ENCODE data around the gene SLC6A18.

SLC6A18 gene

GRCh38 chr5:1225081-1225480 is at the start of gene SLC6A18:
TSS of gene SLC6A18 (plus strand) at chr5:1225381. CDS start at chr5:1225478, 97 bp downstream.
- H3K4me1 ChIP-seq = no peaks in the 10 kb centered on the region
- no peak within 1 kb of the TSS for H3K27ac ChIP-seq
- H2AFZ ChIP-seq = no peak within 1 kb of the TSS
- no peak within 1 kb of the TSS for H3K4me2 ChIP-seq (ENCODE audit: low read length)
- H3K9ac ChIP-seq = no peak within 1 kb of the TSS
- no peaks in the 10 kb centered on the region for H3K79me2 ChIP-seq
- no peak for TF ChIP-seq CTCF (IDR thresholded peaks at IDR 0.05)
- H3K27me3 ChIP-seq (ENCODE audit: control insufficient read depth, insufficient read depth, low read length) = no peaks in the 10 kb centered on the region
- no peaks in the 10 kb centered on the region for H3K9me3 ChIP-seq (ENCODE audit: control insufficient read depth, low read length)
- no peaks in the 10 kb centered on the region for H3K36me3 ChIP-seq (ENCODE audit: control insufficient read depth, insufficient read depth, low read length)
- no peak within 1 kb of the TSS for H3K4me3 ChIP-seq (ENCODE audit: low read depth, low read length)

GRCh38 chr5:1175801-1176472 is 49.2 kb upstream of the SLC6A18 start:
- Histone ChIP-seq H3K4me3 (ENCODE audit: low read depth, low read length) (no peak overlapping the region), H3K79me2 (no peaks in the 10 kb centered on the region), H3K36me3 (ENCODE audit: control insufficient read depth, insufficient read depth, low read length) (no peaks in the 10 kb centered on the region), H3K9me3 (ENCODE audit: control insufficient read depth, low read length) (no peaks in the 10 kb centered on the region), H3K4me2 (ENCODE audit: low read length) (no peak overlapping the region), H3K4me1 (no peaks in the 10 kb centered on the region), H3K27me3 (ENCODE audit: control insufficient read depth, insufficient read depth, low read length) (no peaks in the 10 kb centered on the region), H3K9ac (no peak overlapping the region), H3K27ac (no peak overlapping the region), H2AFZ (no peak overlapping the region)
- TF ChIP-seq CTCF (IDR thresholded peaks at IDR 0.05) = no peak

GRCh38 chr5:1176473-1177391 is 48.4 kb upstream of the SLC6A18 start:
- H3K4me2 ChIP-seq (ENCODE audit: low read length) = no peak overlapping the region
- no peak overlapping the region for H2AFZ ChIP-seq
- H3K79me2 ChIP-seq = no peaks in the 10 kb centered on the region
- no peak overlapping the region for H3K9ac ChIP-seq
- H3K27ac ChIP-seq = no peak overlapping the region
- no peak for TF ChIP-seq CTCF (IDR thresholded peaks at IDR 0.05)
- no peaks in the 10 kb centered on the region for H3K27me3 ChIP-seq (ENCODE audit: control insufficient read depth, insufficient read depth, low read length)
- H3K4me1 ChIP-seq = no peaks in the 10 kb centered on the region
- no peaks in the 10 kb centered on the region for H3K9me3 ChIP-seq (ENCODE audit: control insufficient read depth, low read length)
- no peak overlapping the region for H3K4me3 ChIP-seq (ENCODE audit: low read depth, low read length)
- H3K36me3 ChIP-seq (ENCODE audit: control insufficient read depth, insufficient read depth, low read length) = no peaks in the 10 kb centered on the region

GRCh38 chr5:1177826-1178528 is 47.2 kb upstream of the SLC6A18 start:
- Histone ChIP-seq H3K9me3 (ENCODE audit: control insufficient read depth, low read length) (no peaks in the 10 kb centered on the region), H3K4me1 (peaks cover 5% of the 10 kb centered on the region), H3K4me3 (ENCODE audit: low read depth, low read length) (no peak overlapping the region), H3K27ac (no peak overlapping the region), H2AFZ (no peak overlapping the region), H3K9ac (no peak overlapping the region), H3K27me3 (ENCODE audit: control insufficient read depth, insufficient read depth, low read length) (no peaks in the 10 kb centered on the region), H3K79me2 (no peaks in the 10 kb centered on the region), H3K4me2 (ENCODE audit: low read length) (no peak overlapping the region), H3K36me3 (ENCODE audit: control insufficient read depth, insufficient read depth, low read length) (no peaks in the 10 kb centered on the region)
- no peak for TF ChIP-seq CTCF (IDR thresholded peaks at IDR 0.05)
